ENCODE results near the gene ASB11. TPM values are rescaled to one million over a fixed set of nuclear protein-coding genes. Genes with fewer than 3 reads are reported as not detected.

ASB11 gene
- total RNA-seq (100 to 1,000 TPM in 3 of 9 donors, 10 to 100 TPM in 6; 53.2 to 246 (median 90.0) TPM), polyA plus RNA-seq (10 to 100 TPM; 14.5 to 21.0 TPM)
- long read RNA-seq, donor 1, partial matches to known transcripts, result 6 of 13 reads
- long read RNA-seq, donor 1, other reads (novel, unspliced or antisense), result 1 of 13 reads
- long read RNA-seq, donor 2, transcript ASB11-203 (7 exons, 1,484 nt), result major isoform, 6 of 19 reads
- long read RNA-seq, donor 2, partial matches to known transcripts, result 4 of 19 reads
- long read RNA-seq, donor 2, other reads (novel, unspliced or antisense), result 7 of 19 reads
- long read RNA-seq, donor 3, partial matches to known transcripts, result 0 of 7 reads
- long read RNA-seq, donor 3, other reads (novel, unspliced or antisense), result 5 of 7 reads

GRCh38 chrX:15315509-15315908 is at the start of gene ASB11:
Gene ASB11, minus strand, starts transcription at chrX:15315640. Its CDS starts 35 bp downstream, at chrX:15315605.
- WGBS, 4 donors, result 25 to 47% (median 40%) methylated on average over 3 of the region's 3 CpGs
- TF ChIP-seq POLR2A (IDR thresholded peaks at IDR 0.05) (no peak), CTCF (IDR thresholded peaks at IDR 0.05) (no peak)
- peak within 1 kb of the TSS; percentile 22 to 87 (median 74) for H3K27ac ChIP-seq

GRCh38 chrX:15359701-15360100 is 44.3 kb upstream of the ASB11 start:
- intact Hi-C loops (cut with DNase I), result no loop called here
- Histone ChIP-seq H3K27ac (no peak overlapping the region), H3K27me3 (peaks cover 0 to 23% (median 0%) of the 10 kb centered on the region in 9 donors), H3K36me3 (peaks cover 0 to 8% (median 0%) of the 10 kb centered on the region in 9 donors), H3K9me3 (peaks cover 0 to 5% (median 0%) of the 10 kb centered on the region in 12 donors), H3K4me1 (peaks cover 0 to 4% (median 0%) of the 10 kb centered on the region in 12 donors), H3K4me3 (no peak overlapping the region)
- 54 to 83% (median 68%) methylated on average over 2 of the region's 2 CpGs for WGBS, 4 donors
- no peak for TF ChIP-seq POLR2A (IDR thresholded peaks at IDR 0.05)
- no peak for TF ChIP-seq CTCF (IDR thresholded peaks at IDR 0.05)
- ATAC-seq (no peak), DNase-seq (no peak)

More at GRCh38 chrX:15315509-15315908, at the start of gene ASB11:
- Histone ChIP-seq H3K4me1 (peaks cover 0 to 12% (median 0%) of the 10 kb centered on the region in 12 donors), H3K27me3 (peaks cover 0 to 16% (median 0%) of the 10 kb centered on the region in 9 donors), H3K9me3 (no peaks in the 10 kb centered on the region), H3K36me3 (peaks cover 0 to 7% (median 0%) of the 10 kb centered on the region in 9 donors), H3K4me3 (peak within 1 kb of the TSS in 11 of 12 donors; percentile 12 to 58 (median 46))
- ATAC-seq, result peak; percentile 74 to 85 (median 80)
- intact Hi-C loops (cut with DNase I), result no loop called here
- DNase-seq, result no peak

GRCh38 chrX:15358533-15358932 is 43.1 kb upstream of the ASB11 start:
- Histone ChIP-seq H3K4me3 (no peak overlapping the region), H3K27ac (no peak overlapping the region), H3K9me3 (peaks cover 0 to 5% (median 0%) of the 10 kb centered on the region in 12 donors), H3K4me1 (peaks cover 0 to 4% (median 0%) of the 10 kb centered on the region in 12 donors), H3K27me3 (peaks cover 0 to 20% (median 0%) of the 10 kb centered on the region in 9 donors), H3K36me3 (peaks cover 0 to 8% (median 0%) of the 10 kb centered on the region in 9 donors)
- intact Hi-C loops (cut with DNase I), result no loop called here
- TF ChIP-seq POLR2A (IDR thresholded peaks at IDR 0.05), result no peak
- 74 to 92% (median 84%) methylated on average over 2 of the region's 2 CpGs for WGBS, 4 donors
- DNase-seq, result no peak
- no peak for ATAC-seq

- TF ChIP-seq CTCF (IDR thresholded peaks at IDR 0.05) (no peak), POLR2A (IDR thresholded peaks at IDR 0.05) (no peak)
- Histone ChIP-seq H3K36me3 (peaks cover 0 to 5% (median 0%) of the 10 kb centered on the region in 9 donors), H3K9me3 (peaks cover 0 to 5% (median 0%) of the 10 kb centered on the region in 12 donors), H3K27me3 (peaks cover 0 to 20% (median 0%) of the 10 kb centered on the region in 9 donors), H3K27ac (peak overlapping the region in 1 of 12 donors; percentile 43), H3K4me1 (peaks cover 0 to 4% (median 0%) of the 10 kb centered on the region in 12 donors), H3K4me3 (no peak overlapping the region)
- ATAC-seq (peak in 2 of 4 donors; percentile 30 to 57), DNase-seq (no peak)
- WGBS, 4 donors, result 38 to 68% (median 62%) methylated on average over 1 of the region's 1 CpG
- intact Hi-C loops (cut with DNase I), result no loop called here
Measured at GRCh38 chrX:15356444-15356843, 41.0 kb upstream of the ASB11 start.
